ENCODE results near the gene AMH.
"Not testable (repeated sequence)": the region's sequence is repeated elsewhere in the genome, so short reads cannot be mapped to it uniquely, and the experiment has no call there.

AMH gene

GRCh38 chr19:2271234-2272103 is 22.3 kb downstream of the AMH start:
- no peak for DNase-seq

GRCh38 chr19:2273356-2274184 is 24.4 kb downstream of the AMH start:
- peak; percentile 88 for DNase-seq

GRCh38 chr19:2274185-2274711 is 25.1 kb downstream of the AMH start:
- DNase-seq: no peak

GRCh38 chr19:2274931-2275535 is 25.9 kb downstream of the AMH start:
- peak; percentile 44 for DNase-seq

- no peak for DNase-seq
These were observed 26.7 kb downstream of the AMH start for GRCh38 chr19:2275588-2276428.

GRCh38 chr19:2276429-2276986 is 27.4 kb downstream of the AMH start:
- DNase-seq: no peak

- DNase-seq: no peak
These were observed 28.0 kb downstream of the AMH start for GRCh38 chr19:2277138-2277537.

GRCh38 chr19:2278459-2279158 is 29.5 kb downstream of the AMH start:
- DNase-seq: no peak

- no peak for DNase-seq
These were observed 31.6 kb downstream of the AMH start for GRCh38 chr19:2280633-2281264.

GRCh38 chr19:2281265-2282061 is 32.3 kb downstream of the AMH start:
- DNase-seq: not testable (repeated sequence)

- peak; percentile 28 for DNase-seq
These were observed 33.1 kb downstream of the AMH start, which contains the start of gene PEAK3 for GRCh38 chr19:2282062-2282861. Gene PEAK3, minus strand, starts transcription at chr19:2282175. Its CDS starts 1,244 bp downstream, at chr19:2280931.

- DNase-seq: no peak
These were observed 33.7 kb downstream of the AMH start for GRCh38 chr19:2282862-2283237.

- no peak for DNase-seq
These were observed 34.8 kb downstream of the AMH start for GRCh38 chr19:2283835-2284507.

GRCh38 chr19:2286402-2287140 is 37.4 kb downstream of the AMH start:
- no peak for DNase-seq

- DNase-seq: no peak
These were observed 38.6 kb downstream of the AMH start for GRCh38 chr19:2287585-2288337.

GRCh38 chr19:2288338-2288817 is 39.3 kb downstream of the AMH start:
- DNase-seq: no peak
